Neural cell (in vitro differentiated cells): Measurements from ENCODE around the gene VWF. TPM values are rescaled to one million over a fixed set of nuclear protein-coding genes. Genes with fewer than 3 reads are reported as not detected.

Experiments used
- H2AFZ ChIP-seq: fragments of 200-600, 300-800 bp; sonication (generic), shearing (Covaris generic); 2 replicates; pipeline ENCODE4 v1.6.0; 2014; ENCODE audit warnings: low read depth, mild to moderate bottlenecking, antibody characterized with exemption, low read length, moderate library complexity
- H3F3A ChIP-seq: fragments of 200-600 bp; shearing (Covaris generic); 2 replicates; pipeline ENCODE4 v1.6.1; 2016; ENCODE audit warnings: mild to moderate bottlenecking, moderate library complexity, mixed read lengths, antibody characterized with exemption, low read length; ENCODE audit not compliant: insufficient read depth, poor library complexity, severe bottlenecking
- H3K27ac ChIP-seq: fragments of 200-600, 300-800 bp; sonication (generic), shearing (Covaris generic); 2 replicates; pipeline ENCODE4 v1.5.1; 2014; ENCODE audit warnings: mild to moderate bottlenecking, low read length, moderate library complexity
- H3K27me3 ChIP-seq: fragments of 300-800, 200-600 bp; sonication (generic), shearing (Covaris generic); 2 replicates; pipeline ENCODE4 v1.6.0; 2014; ENCODE audit warnings: mild to moderate bottlenecking, low read depth, low read length, moderate library complexity; ENCODE audit not compliant: insufficient read depth
- H3K36me3 ChIP-seq: fragments of 300-800, 200-600 bp; sonication (generic), shearing (Covaris generic); 2 replicates; pipeline ENCODE4 v1.5.1; 2014; ENCODE audit warnings: mild to moderate bottlenecking, antibody characterized with exemption, low read length, moderate library complexity; ENCODE audit not compliant: insufficient read depth
- H3K4me2 ChIP-seq: fragments of 300-800, 200-600 bp; sonication (generic), shearing (Covaris generic); 2 replicates; pipeline ENCODE4 v1.6.0; 2014; ENCODE audit warnings: mild to moderate bottlenecking, low read length
- H3K4me3 ChIP-seq: fragments of 300-800, 200-600 bp; sonication (generic), shearing (Covaris generic); 2 replicates; pipeline ENCODE4 v1.5.1; 2014; ENCODE audit warnings: mild to moderate bottlenecking, low read length, moderate library complexity
- H3K79me2 ChIP-seq: fragments of 200-600 bp; shearing (Covaris generic); replicated peaks from 2 replicates; pipeline ENCODE4 v1.6.0; 2014; ENCODE audit warnings: mild to moderate bottlenecking, low read length, moderate library complexity; ENCODE audit not compliant: insufficient read depth
- H3K9ac ChIP-seq: fragments of 300-800, 200-600 bp; sonication (generic), shearing (Covaris generic); 2 replicates; pipeline ENCODE4 v1.6.1; 2016; ENCODE audit warnings: mild to moderate bottlenecking, low read length, mixed read lengths
- H3K9me2 ChIP-seq: fragments of 200-600 bp; shearing (Covaris generic); 2 replicates; pipeline ENCODE4 v1.6.1; 2016; ENCODE audit warnings: mild to moderate bottlenecking, low read length, mixed read lengths; ENCODE audit not compliant: insufficient read depth
- H3K9me3 ChIP-seq: fragments of 200-600, 300-800 bp; sonication (generic), shearing (Covaris generic); 2 replicates; pipeline ENCODE4 v1.6.1; 2016; ENCODE audit warnings: mild to moderate bottlenecking, mixed run types, low read length, moderate library complexity, mixed read lengths
- H4K20me1 ChIP-seq: fragments of 200-600 bp; shearing (Covaris generic); 2 replicates; pipeline ENCODE4 v1.6.1; 2016; ENCODE audit warnings: mild to moderate bottlenecking, mixed run types; ENCODE audit not compliant: insufficient read depth
- CTCF ChIP-seq: fragments of 450-650 bp; IDR thresholded peaks from 2 replicates; pipeline ENCODE4 v1.5.1; 2014; ENCODE audit warnings: antibody characterized with exemption, mild to moderate bottlenecking, moderate library complexity; ENCODE audit not compliant: poor library complexity, severe bottlenecking
- EP300 ChIP-seq: fragments of 450-650 bp; conservative IDR thresholded peaks from 2 replicates; pipeline ENCODE4 v1.6.1; 2014; ENCODE audit warnings: antibody characterized with exemption, mild to moderate bottlenecking, moderate library complexity; ENCODE audit not compliant: poor library complexity, severe bottlenecking
- EZH2 ChIP-seq: fragments of 200-600, 300-800 bp; shearing (Covaris generic), sonication (generic); IDR thresholded peaks from 2 replicates; pipeline ENCODE4 v1.6.1; 2014; ENCODE audit warnings: antibody characterized with exemption, low read length, borderline replicate concordance, mild to moderate bottlenecking; ENCODE audit not compliant: insufficient read depth, poor library complexity, severe bottlenecking
- MXI1 ChIP-seq: fragments of 450-650 bp; conservative IDR thresholded peaks from 2 replicates; pipeline ENCODE4 v1.6.1; 2014; ENCODE audit warnings: antibody characterized with exemption, mild to moderate bottlenecking; ENCODE audit not compliant: poor library complexity, severe bottlenecking
- POLR2AphosphoS5 ChIP-seq: IDR thresholded peaks from 2 replicates; pipeline ENCODE4 v1.6.1; 2012
- RAD21 ChIP-seq: fragments of 450-650 bp; conservative IDR thresholded peaks from 2 replicates; pipeline ENCODE4 v1.6.1; 2014; ENCODE audit warnings: antibody characterized with exemption, mild to moderate bottlenecking, moderate library complexity
- REST ChIP-seq: IDR thresholded peaks from 2 replicates; pipeline ENCODE4 v1.6.1; 2012; ENCODE audit warnings: borderline replicate concordance
- SMC3 ChIP-seq: fragments of 450-650 bp; conservative IDR thresholded peaks from 2 replicates; pipeline ENCODE4 v1.6.1; 2014; ENCODE audit warnings: antibody characterized with exemption, mild to moderate bottlenecking, moderate library complexity; ENCODE audit not compliant: poor library complexity
- TAF1 ChIP-seq: IDR thresholded peaks from 2 replicates; pipeline ENCODE4 v1.6.1; 2012; ENCODE audit warnings: low read depth
- polyA plus RNA-seq: library from polyadenylated mRNA; depleted of rRNA; stranded (reverse); fragments of >200 nt; gene quantifications from 2 replicates; pipeline ENCODE4 v1.2.3, GENCODE V29; 2014

The VWF gene
- polyA plus RNA-seq, 1 donor from 2014 or later = not detected

DNA sequence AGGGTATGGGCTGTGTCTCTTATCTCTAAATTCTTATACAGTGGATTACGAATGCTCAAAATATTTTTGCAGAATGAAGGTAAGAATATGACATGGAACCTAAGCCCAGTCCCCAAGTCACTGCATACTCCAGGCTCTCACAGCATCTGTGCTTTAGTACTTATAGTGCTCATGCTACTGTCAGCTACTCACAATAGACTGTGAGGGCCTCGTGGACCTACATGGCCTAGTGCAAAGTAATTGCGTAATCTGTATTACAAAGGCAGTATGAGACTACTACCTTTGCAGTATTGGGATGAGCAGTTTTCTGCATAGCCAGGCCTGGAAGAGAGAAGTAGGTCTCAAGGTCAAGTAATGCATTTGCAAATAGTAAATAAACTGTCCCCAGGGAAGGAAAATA is 27.9 kb downstream of the VWF start:
- Histone ChIP-seq H3K9me3 (no peaks in the 10 kb centered on the region), H3K27ac (no peak overlapping the region), H3K27me3 (no peaks in the 10 kb centered on the region), H3K9ac (no peak overlapping the region), H3F3A (no peaks in the 10 kb centered on the region), H3K4me3 (no peak overlapping the region), H3K79me2 (no peaks in the 10 kb centered on the region), H2AFZ (no peak overlapping the region), H4K20me1 (no peaks in the 10 kb centered on the region), H3K36me3 (no peaks in the 10 kb centered on the region), H3K4me2 (no peak overlapping the region), H3K9me2 (no peaks in the 10 kb centered on the region)
- no peak for TF ChIP-seq EZH2
- TF ChIP-seq POLR2AphosphoS5 = no peak
- no peak for TF ChIP-seq CTCF

GRCh38 chr12:6095269-6095668 is 29.2 kb downstream of the VWF start:
- Histone ChIP-seq H2AFZ (no peak overlapping the region), H3K79me2 (no peaks in the 10 kb centered on the region), H3K9ac (no peak overlapping the region), H3K27ac (no peak overlapping the region), H3K9me3 (no peaks in the 10 kb centered on the region), H3K36me3 (no peaks in the 10 kb centered on the region), H3K27me3 (no peaks in the 10 kb centered on the region), H3F3A (no peaks in the 10 kb centered on the region), H3K9me2 (no peaks in the 10 kb centered on the region), H3K4me2 (no peak overlapping the region), H3K4me3 (no peak overlapping the region), H4K20me1 (no peaks in the 10 kb centered on the region)
- TF ChIP-seq MXI1 (no peak), EP300 (no peak), CTCF (no peak), POLR2AphosphoS5 (no peak), TAF1 (no peak), REST (no peak), RAD21 (no peak), EZH2 (no peak), SMC3 (no peak)
